HepG2 (cell line): ENCODE results near the gene ACKR4. TPM values are rescaled to one million over a fixed set of nuclear protein-coding genes. Genes with fewer than 3 reads are reported as not detected.

Experiments used
- ATAC-seq: fragments of 200-7000 bp; cut with Tn5 transposase; 3 replicates; pipeline ENCODE4 v1.9.1; 2020; ENCODE audit warnings: mild to moderate bottlenecking, moderate library complexity
- BruUV-seq: library from RNA; stranded (reverse); fragments of 400-500 nt; replicated peaks from 2 replicates; lab custom pipeline; 2021; lab: Mats Ljungman, UMichigan
- CTCF ChIA-PET: fragments of 300-600 bp; formaldehyde crosslinking; extraction: SDS; loops from one replicate; lab custom pipeline; 2021; ENCODE audit warnings: low total read pairs, inconsistent platforms, low intra/inter-chr PET ratio; lab: Yijun Ruan, JAX
- POLR2A ChIA-PET: fragments of 350-600 bp; sonication (Branson Sonifier 250); formaldehyde crosslinking; loops from one replicate; lab custom pipeline; 2020; ENCODE audit warnings: antibody characterized with exemption, inconsistent platforms; lab: Yijun Ruan, JAX
- DNase-seq: peaks from one replicate; pipeline ENCODE4 v3.0.0-alpha.2; 2015; ENCODE audit warnings: low spot score
- FAIRE-seq: peaks from 3 replicates; lab custom pipeline; 2011; peaks lifted over from hg19 to GRCh38; lab: Jason Lieb, UNC
- H2AFZ ChIP-seq: one replicate; pipeline ENCODE4 v1.6.1; 2011; ENCODE audit warnings: low read length, inconsistent platforms
- H3K27ac ChIP-seq: fragments of 300-600 bp; 3 replicates; pipeline ENCODE4 v1.8.0; 2011; ENCODE audit warnings: mixed run types, mild to moderate bottlenecking, mixed read lengths, low read length, inconsistent platforms; ENCODE audit not compliant: insufficient read depth; ENCODE audit errors: extremely low read length
- H3K27me3 ChIP-seq, 2 experiments: fragments of 200-600 bp in 1 of 2; 2 replicates in 1 of 2; 3 replicates in 1 of 2; pipeline versions ENCODE4 v1.6.0 to v1.8.0; 2011; ENCODE audit warnings: low read length in 2 of 2, mild to moderate bottlenecking in 2 of 2, moderate library complexity in 2 of 2, inconsistent platforms in 1 of 2; ENCODE audit not compliant: insufficient read depth in 2 of 2, control insufficient read depth in 1 of 2
- H3K36me3 ChIP-seq, 2 experiments: fragments of 200-600 bp in 1 of 2; replicated peaks in 1 of 2; 2 replicates in 1 of 2; 3 replicates in 1 of 2; pipeline versions ENCODE4 v1.5.1 to v1.8.0; 2011; ENCODE audit warnings: low read length in 2 of 2, inconsistent platforms in 1 of 2; ENCODE audit not compliant: insufficient read depth in 2 of 2, control insufficient read depth in 1 of 2
- H3K4me1 ChIP-seq: 2 replicates; pipeline ENCODE4 v1.5.1; 2012; ENCODE audit warnings: low read length, inconsistent platforms; ENCODE audit not compliant: insufficient read depth
- H3K4me2 ChIP-seq: 2 replicates; pipeline ENCODE4 v1.6.0; 2011; ENCODE audit warnings: low read depth, low read length, inconsistent platforms
- H3K4me3 ChIP-seq, 3 experiments: fragments of 200-600 bp in 1 of 3; sonication (generic), shearing (Covaris generic) in 1 of 3; replicated peaks in 1 of 3; 2 replicates each; pipeline ENCODE4 v1.5.1; 2011 to 2016; ENCODE audit warnings: low read length in 3 of 3, inconsistent platforms in 2 of 3, low read depth in 2 of 3, mild to moderate bottlenecking in 2 of 3, control low read depth in 1 of 3, mixed read lengths in 1 of 3; ENCODE audit not compliant: insufficient read depth in 1 of 3
- H3K79me2 ChIP-seq: one replicate; pipeline ENCODE4 v1.6.1; 2011; ENCODE audit warnings: low read length, inconsistent platforms; ENCODE audit not compliant: insufficient read depth
- H3K9ac ChIP-seq: 2 replicates; pipeline ENCODE4 v1.6.0; 2011; ENCODE audit warnings: mild to moderate bottlenecking, low read depth, low read length, inconsistent platforms; ENCODE audit not compliant: insufficient read depth
- H3K9me3 ChIP-seq: 2 replicates; pipeline ENCODE4 v1.5.1; 2012; ENCODE audit warnings: mild to moderate bottlenecking, low read length
- H4K20me1 ChIP-seq: 2 replicates; pipeline ENCODE4 v1.6.0; 2011; ENCODE audit warnings: inconsistent platforms, mild to moderate bottlenecking, low read length, moderate library complexity; ENCODE audit not compliant: insufficient read depth
- SMARCE1 ChIP-seq: fragments of 450-650 bp; IDR thresholded peaks from 2 replicates; pipeline ENCODE4 v1.6.1; 2017; ENCODE audit warnings: borderline replicate concordance
- TFE3 ChIP-seq: IDR thresholded peaks from 2 replicates; pipeline ENCODE4 v1.6.1; 2016
- ZBTB20 ChIP-seq: sonication (generic); formaldehyde crosslinking; IDR thresholded peaks from 2 replicates; pipeline ENCODE4 v1.8.1; 2023; ENCODE audit warnings: missing genetic modification reagents, low read depth, mild to moderate bottlenecking, borderline replicate concordance
- ZFP36L2 ChIP-seq: sonication (generic); formaldehyde crosslinking; IDR thresholded peaks from 2 replicates; pipeline ENCODE4 v1.4.0; 2020; ENCODE audit warnings: missing genetic modification reagents
- whole genome bisulfite sequencing: methylation state at CpG from one replicate; pipeline ENCODE4 v1.1.6; 2017; ENCODE audit warnings: low lambda C conversion rate; 5-methylcytosine and 5-hydroxymethylcytosine counted together
- in situ Hi-C: cut with HindIII; loops from 2 replicates; pipeline ENCODE4 v1.10.0; 2017; ENCODE audit warnings: low pct_unique_long_range_greater_than_20kb; ENCODE audit not compliant: extremely low pct_ligation_motif_present
- intact Hi-C: fragments of 100-400 bp; cut with micrococcal nuclease; formaldehyde crosslinking; loops from one replicate; pipeline ENCODE4 v1.10.0; 2022; ENCODE audit not compliant: unreplicated experiment
- polyA plus RNA-seq, 8 experiments: library from polyadenylated mRNA; depleted of rRNA in 3 of 8; stranded (reverse) in 7 of 8; unstranded in 1 of 8; fragments of >200 nt; fragmentation: Illumina TruSeq in 4 of 8; extraction: Trizol in 4 of 8; gene quantifications; 2 replicates each; pipeline versions ENCODE4 v1.2.1 to v1.2.3, GENCODE V29; 2011 to 2016; ENCODE audit warnings: low read depth in 4 of 8, missing spikeins in 1 of 8, mixed read lengths in 1 of 8; ENCODE audit not compliant: insufficient read depth in 1 of 8
- total RNA-seq, 5 experiments: library from RNA; depleted of rRNA; stranded (reverse); fragments of >200 nt; fragmentation: Illumina TruSeq; extraction: Trizol; gene quantifications; 2 replicates each; pipeline ENCODE4 v1.2.3, GENCODE V29; 2016; ENCODE audit warnings: low read depth in 1 of 5
- TF ChIP-seq, protein P1 (sequence below): sonication (generic); formaldehyde crosslinking; IDR thresholded peaks from 2 replicates; pipeline ENCODE4 v1.4.0; 2020; ENCODE audit warnings: missing genetic modification reagents

The ACKR4 gene
- total and polyA plus RNA-seq, 2 of the 13 experiments (the other 11 are each of a cell fraction or from before 2014, with no cell fraction given), result 0.16 TPM; not detected in 1

- TF ChIP-seq, protein P1, sequence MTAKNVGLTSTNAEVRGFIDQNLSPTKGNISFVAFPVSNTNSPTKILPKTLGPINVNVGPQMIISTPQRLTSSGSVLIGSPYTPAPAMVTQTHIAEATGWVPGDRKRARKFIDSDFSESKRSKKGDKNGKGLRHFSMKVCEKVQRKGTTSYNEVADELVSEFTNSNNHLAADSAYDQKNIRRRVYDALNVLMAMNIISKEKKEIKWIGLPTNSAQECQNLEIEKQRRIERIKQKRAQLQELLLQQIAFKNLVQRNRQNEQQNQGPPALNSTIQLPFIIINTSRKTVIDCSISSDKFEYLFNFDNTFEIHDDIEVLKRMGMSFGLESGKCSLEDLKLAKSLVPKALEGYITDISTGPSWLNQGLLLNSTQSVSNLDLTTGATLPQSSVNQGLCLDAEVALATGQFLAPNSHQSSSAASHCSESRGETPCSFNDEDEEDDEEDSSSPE (CRISPR knock-in tag), result no peak
- TF ChIP-seq, all 625 proteins: peak for 0
Observed at GRCh38 chr3:132549890-132550578, 47.0 kb upstream of the ACKR4 start (continued).

DNA sequence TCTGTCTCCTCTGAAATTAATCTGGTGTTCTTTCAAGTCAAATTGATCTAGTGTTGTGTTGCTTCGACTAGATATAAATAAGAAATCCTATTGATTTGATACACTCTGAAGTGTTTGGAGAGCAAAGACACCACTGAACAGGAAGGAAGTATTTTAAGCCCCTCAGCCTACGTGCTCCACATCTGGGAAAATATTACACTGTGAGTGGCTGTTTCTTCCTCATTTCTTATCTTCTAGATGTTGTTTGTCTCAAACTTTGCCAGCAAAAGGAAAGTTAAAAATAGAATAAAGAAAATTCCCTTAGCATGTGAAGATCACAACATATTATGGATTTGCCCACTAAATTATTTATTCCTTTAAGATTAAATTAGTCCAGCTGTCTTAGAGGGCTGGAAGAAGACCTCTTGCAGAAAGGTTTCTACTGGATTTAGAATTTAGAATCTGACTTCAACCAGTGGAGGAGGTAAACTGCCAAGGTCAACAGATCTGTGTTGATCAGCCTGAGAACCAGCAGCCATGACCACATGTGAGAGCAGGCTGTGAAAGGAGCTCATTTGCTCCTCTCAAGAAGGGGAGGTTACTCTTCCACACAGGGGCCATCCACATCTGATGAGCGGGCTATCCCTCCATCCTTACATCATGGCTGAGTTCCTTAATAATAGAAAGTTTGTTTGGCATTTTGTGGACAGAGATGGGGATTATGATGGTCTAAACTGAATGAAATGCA is 46.3 kb upstream of the ACKR4 start:
- intact Hi-C loops, result no loop called here
- DNase-seq, result no peak
- no peaks in the 10 kb centered on the region for H3K79me2 ChIP-seq
- peaks cover 19% of the 10 kb centered on the region for H3K4me1 ChIP-seq
- no peak overlapping the region for H3K9ac ChIP-seq
- no TSS peak for BruUV-seq
- in situ Hi-C loops, result no loop called here
- TF ChIP-seq ZFP36L2 (CRISPR knock-in tag) (no peak), SMARCE1 (no peak)
- H3K27me3 ChIP-seq, result no peaks in the 10 kb centered on the region
- POLR2A ChIA-PET, result no interaction called here
- no peaks in the 10 kb centered on the region for H3K9me3 ChIP-seq
- H3K27ac ChIP-seq, result no peak overlapping the region
- H3K4me3 ChIP-seq, result no peak overlapping the region
- FAIRE-seq, result no peak
- no peak for ATAC-seq
- CTCF ChIA-PET, result no interaction called here
- 64% methylated on average over 3 of the region's 3 CpGs for WGBS
- no peak overlapping the region for H3K4me2 ChIP-seq
- H4K20me1 ChIP-seq, result no peaks in the 10 kb centered on the region
- no peaks in the 10 kb centered on the region for H3K36me3 ChIP-seq
- H2AFZ ChIP-seq, result no peak overlapping the region

- CTCF ChIA-PET, result no interaction called here
- peaks cover 16% of the 10 kb centered on the region for H3K4me1 ChIP-seq
- no peak overlapping the region for H3K9ac ChIP-seq
- H3K9me3 ChIP-seq, result no peaks in the 10 kb centered on the region
- no peak for DNase-seq
- no TSS peak for BruUV-seq
- no peak overlapping the region for H3K4me2 ChIP-seq
- in situ Hi-C loops (no loop called here), intact Hi-C loops (no loop called here)
- no peaks in the 10 kb centered on the region for H3K27me3 ChIP-seq
- 0 out of 2 replicates have a peak, but pooled peaks have one; percentile 25 for TF ChIP-seq ZBTB20 (CRISPR knock-in tag)
- no peak for TF ChIP-seq TFE3 (CRISPR knock-in tag)
- TF ChIP-seq, all 625 proteins: peak for 1
- Histone ChIP-seq H3K79me2 (no peaks in the 10 kb centered on the region), H3K27ac (no peak overlapping the region), H3K36me3 (peaks cover 0 to 3% of the 10 kb centered on the region in 2 experiments; a peak in 1 of 5 replicates), H3K4me3 (no peak overlapping the region), H4K20me1 (no peaks in the 10 kb centered on the region), H2AFZ (no peak overlapping the region)
- ATAC-seq, result no peak
- WGBS, result 91% methylated on average over 6 of the region's 6 CpGs
- no peak for FAIRE-seq
- POLR2A ChIA-PET, result no interaction called here
Observed at GRCh38 chr3:132553826-132554225, 43.2 kb upstream of the ACKR4 start.
